HUES6 (cell line): ENCODE results near the gene EIF4B.
A peak's percentile ranks its signal among the peaks of the same experiment; 100 is the strongest.
"Not testable (repeated sequence)": the region's sequence is repeated elsewhere in the genome, so short reads cannot be mapped to it uniquely, and the experiment has no call there.

ENCODE experiments used
- H3K27ac ChIP-seq: 2 replicates; pipeline ENCODE4 v1.7.0; 2013; ENCODE audit warnings: low read depth, mild to moderate bottlenecking, low read length, inconsistent platforms
- H3K27me3 ChIP-seq: 2 replicates; pipeline ENCODE4 v1.6.1; 2013; ENCODE audit warnings: low read length; ENCODE audit not compliant: control insufficient read depth, insufficient read depth
- H3K36me3 ChIP-seq: 2 replicates; pipeline ENCODE4 v1.6.1; 2013; ENCODE audit warnings: low read length; ENCODE audit not compliant: control insufficient read depth, insufficient read depth
- H3K4me1 ChIP-seq: 2 replicates; pipeline ENCODE4 v1.6.1; 2013; ENCODE audit warnings: low read length; ENCODE audit not compliant: control insufficient read depth, insufficient read depth
- H3K4me3 ChIP-seq: 2 replicates; pipeline ENCODE4 v1.5.1; 2013; ENCODE audit warnings: low read depth, low read length
- H3K9ac ChIP-seq: one replicate; pipeline ENCODE4 v1.6.1; 2013; ENCODE audit warnings: mild to moderate bottlenecking, low read length
- H3K9me3 ChIP-seq: 2 replicates; pipeline ENCODE4 v1.6.1; 2013; ENCODE audit warnings: low read depth, low read length; ENCODE audit not compliant: control insufficient read depth, insufficient read depth

EIF4B gene

DNA sequence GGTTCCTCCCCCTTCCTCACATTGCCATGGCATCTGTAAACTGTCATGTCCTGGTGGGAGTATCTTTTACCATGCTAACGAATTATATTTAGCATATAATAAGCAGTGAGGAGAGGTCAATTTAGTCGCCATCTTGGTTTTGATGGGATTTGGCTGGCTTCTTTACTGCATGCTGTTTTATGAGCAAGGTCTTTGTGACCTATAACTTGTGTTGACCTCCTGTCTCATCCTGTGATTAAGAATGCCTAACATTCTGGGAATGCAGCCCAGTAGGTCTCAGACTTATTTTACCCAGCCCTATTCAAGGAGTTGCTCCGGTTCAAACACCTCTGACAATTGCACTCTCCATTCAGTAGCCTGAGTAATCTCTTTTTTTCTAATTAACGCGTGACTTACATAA, 2.1 kb upstream of the EIF4B start:
- peak overlapping the region; percentile 98 for H3K9ac ChIP-seq
- H3K27ac ChIP-seq = peak overlapping the region; percentile 35; the same call in 1 of the 2 replicates
- H3K4me1 ChIP-seq = peaks cover 25% of the 10 kb centered on the region
- H3K36me3 ChIP-seq = peaks cover 17% of the 10 kb centered on the region
- H3K9me3 ChIP-seq = no peaks in the 10 kb centered on the region
- peak overlapping the region; percentile 98 for H3K4me3 ChIP-seq
- H3K27me3 ChIP-seq = no peaks in the 10 kb centered on the region

DNA sequence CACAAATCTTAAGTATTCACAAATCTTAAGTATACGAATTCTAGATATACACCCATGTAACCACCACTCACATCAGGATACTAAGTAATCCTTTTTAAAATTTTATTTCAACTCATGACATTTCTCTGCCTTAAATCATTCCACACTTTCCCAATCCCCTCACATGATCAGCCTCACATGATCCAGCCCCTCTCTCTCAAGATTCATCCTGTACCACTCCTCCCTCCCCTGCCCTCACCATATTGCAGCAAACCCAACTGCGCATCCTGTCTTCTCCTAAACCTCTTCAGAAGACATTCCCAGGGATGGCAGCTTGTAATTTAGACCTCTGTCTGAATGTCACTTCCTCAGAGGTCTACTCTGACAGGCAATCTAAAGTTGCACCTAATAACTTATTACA, 1.7 kb upstream of the EIF4B start:
- Histone ChIP-seq H3K27me3 (no peaks in the 10 kb centered on the region), H3K9me3 (no peaks in the 10 kb centered on the region), H3K9ac (peak overlapping the region; percentile 98), H3K27ac (peak overlapping the region; percentile 35; the same call in 1 of the 2 replicates), H3K4me1 (peaks cover 25% of the 10 kb centered on the region), H3K4me3 (peak overlapping the region; percentile 98), H3K36me3 (peaks cover 21% of the 10 kb centered on the region)

DNA sequence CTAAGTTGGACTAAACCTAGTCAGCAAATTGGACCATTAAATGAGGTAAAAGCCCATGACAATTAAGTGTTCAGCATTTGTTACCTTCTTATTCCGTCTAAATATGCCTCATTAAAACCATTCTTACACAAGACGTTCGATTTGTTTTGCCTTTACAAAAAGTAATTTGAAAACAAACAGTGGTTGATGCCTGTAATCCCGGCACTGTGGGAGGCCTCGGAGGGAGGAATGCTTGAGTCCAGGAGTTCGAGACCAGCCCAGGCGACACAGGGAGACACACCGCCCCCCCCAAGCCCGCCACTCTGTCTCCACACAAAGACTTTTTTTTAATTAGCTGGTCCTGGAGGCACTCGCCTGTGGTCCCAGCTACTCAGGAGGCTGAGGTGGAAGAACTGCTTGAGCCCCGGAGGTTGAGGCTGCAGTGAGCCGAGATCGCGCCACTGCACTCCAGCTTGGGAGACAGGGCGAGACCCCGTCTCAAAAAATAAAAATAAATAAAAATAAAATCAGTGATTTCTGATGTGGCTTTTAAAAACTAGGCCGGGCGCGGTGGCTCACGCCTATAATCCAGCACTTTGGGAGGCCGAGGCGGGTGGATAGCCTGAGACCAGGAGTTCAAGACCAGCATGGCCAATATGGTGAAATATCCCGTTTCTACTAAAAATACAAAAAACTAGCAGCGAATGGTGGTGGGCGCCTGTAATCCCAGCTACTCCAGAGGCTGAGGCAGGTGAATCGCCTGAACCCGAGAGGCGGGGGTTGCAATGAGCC, 856 bp upstream of the EIF4B start:
- H3K4me3 ChIP-seq = peak overlapping the region; percentile 98
- peaks cover 30% of the 10 kb centered on the region for H3K36me3 ChIP-seq
- no peaks in the 10 kb centered on the region for H3K27me3 ChIP-seq
- peak overlapping the region; percentile 98 for H3K9ac ChIP-seq
- H3K27ac ChIP-seq = peak overlapping the region; percentile 83; the same call in 1 of the 2 replicates
- peaks cover 25% of the 10 kb centered on the region for H3K4me1 ChIP-seq
- H3K9me3 ChIP-seq = no peaks in the 10 kb centered on the region

DNA sequence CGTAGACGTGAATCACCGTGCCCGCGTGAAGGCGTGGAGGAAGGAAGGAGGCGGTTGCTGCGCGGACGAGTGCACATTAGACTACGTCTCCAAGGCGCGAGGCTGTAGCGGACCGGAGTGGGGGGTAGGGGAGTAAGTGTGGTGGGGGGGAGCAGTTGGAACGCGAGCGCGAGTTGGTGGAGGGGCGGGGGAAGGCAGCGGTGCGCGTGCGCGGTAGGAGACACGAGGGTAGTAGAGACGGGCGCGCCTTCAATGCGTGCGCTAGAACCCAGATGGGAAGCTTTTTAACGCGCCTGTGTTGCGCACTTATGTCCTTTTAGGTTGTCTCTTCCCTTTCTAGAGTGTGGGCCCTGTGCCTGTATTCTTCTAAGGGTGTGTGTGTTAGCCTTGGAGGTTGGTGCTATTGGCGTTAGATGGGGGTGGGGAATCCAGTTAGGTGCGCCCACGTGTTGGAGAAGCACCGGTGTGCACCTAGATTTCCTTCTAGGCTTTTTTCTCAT, 604 bp downstream of the EIF4B start:
- peak overlapping the region; percentile 99 for H3K27ac ChIP-seq
- H3K9me3 ChIP-seq = no peaks in the 10 kb centered on the region
- H3K9ac ChIP-seq = peak overlapping the region; percentile 98
- no peaks in the 10 kb centered on the region for H3K27me3 ChIP-seq
- H3K4me1 ChIP-seq = peaks cover 25% of the 10 kb centered on the region
- peak overlapping the region; percentile 98 for H3K4me3 ChIP-seq
- H3K36me3 ChIP-seq = peaks cover 44% of the 10 kb centered on the region

GRCh38 chr12:53007343-53007742, 1.1 kb downstream of the EIF4B start:
- H3K9ac ChIP-seq = peak overlapping the region; percentile 98
- peaks cover 25% of the 10 kb centered on the region for H3K4me1 ChIP-seq
- peaks cover 47% of the 10 kb centered on the region for H3K36me3 ChIP-seq
- peak overlapping the region; percentile 99 for H3K27ac ChIP-seq
- H3K9me3 ChIP-seq = no peaks in the 10 kb centered on the region
- peak overlapping the region; percentile 98 for H3K4me3 ChIP-seq
- H3K27me3 ChIP-seq = no peaks in the 10 kb centered on the region

DNA sequence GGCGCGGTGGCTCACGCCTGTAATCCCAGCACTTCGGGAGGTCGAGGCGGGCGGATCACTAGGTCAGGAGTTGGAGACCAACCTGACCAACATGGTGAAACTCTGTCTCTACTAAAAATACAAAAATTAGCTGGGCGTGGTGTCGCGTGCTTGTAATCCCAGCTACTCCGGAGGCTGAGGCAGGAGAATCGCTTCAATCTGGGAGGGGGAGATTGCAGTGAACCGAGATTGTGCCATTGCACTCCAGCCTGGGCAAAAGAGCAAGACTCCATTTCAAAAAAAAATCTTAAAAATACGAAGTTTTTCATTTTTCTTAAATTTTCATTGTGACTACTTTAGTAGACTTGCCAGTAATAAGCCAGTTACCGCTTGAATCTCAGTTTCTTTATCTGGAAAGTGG, 2.5 kb downstream of the EIF4B start:
- Histone ChIP-seq H3K4me1 (peaks cover 25% of the 10 kb centered on the region), H3K27ac (0 out of 2 replicates have a peak overlapping the region, but pooled peaks have one; percentile 99), H3K9ac (peak overlapping the region; percentile 98), H3K4me3 (peak overlapping the region; percentile 98; the same call in 1 of the 2 replicates), H3K36me3 (peaks cover 51% of the 10 kb centered on the region)
- not testable (repeated sequence) for H3K27me3 ChIP-seq, H3K9me3 ChIP-seq

DNA sequence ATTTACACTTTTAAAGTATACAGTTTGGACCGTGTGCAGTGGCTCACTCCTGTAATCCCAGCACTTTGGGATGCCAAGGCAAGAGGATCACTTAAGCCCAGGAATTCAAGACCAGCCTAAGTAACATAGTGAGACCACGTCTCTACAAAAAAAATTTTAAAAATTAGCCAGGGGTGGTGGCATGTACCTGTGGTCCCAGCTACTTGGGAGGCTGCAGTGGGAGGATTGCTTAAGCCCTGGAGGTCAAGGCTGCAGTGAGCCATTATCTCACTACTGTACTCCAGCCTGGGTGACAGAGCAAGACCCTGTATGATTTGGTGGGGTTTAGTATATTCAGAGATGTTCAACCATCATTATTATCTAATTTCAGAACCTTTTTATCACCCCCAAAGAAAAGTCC, 4.7 kb downstream of the EIF4B start:
- H3K27ac ChIP-seq = no peak overlapping the region
- peaks cover 12% of the 10 kb centered on the region for H3K4me1 ChIP-seq
- H3K36me3 ChIP-seq = peaks cover 68% of the 10 kb centered on the region
- H3K4me3 ChIP-seq = no peak overlapping the region
- H3K9ac ChIP-seq = no peak overlapping the region
- no peaks in the 10 kb centered on the region for H3K27me3 ChIP-seq
- H3K9me3 ChIP-seq = no peaks in the 10 kb centered on the region

- no peak overlapping the region for H3K9ac ChIP-seq
- H3K27me3 ChIP-seq = no peaks in the 10 kb centered on the region
- H3K9me3 ChIP-seq = no peaks in the 10 kb centered on the region
- H3K27ac ChIP-seq = no peak overlapping the region
- peaks cover 77% of the 10 kb centered on the region for H3K36me3 ChIP-seq
- H3K4me1 ChIP-seq = peaks cover 12% of the 10 kb centered on the region
- H3K4me3 ChIP-seq = no peak overlapping the region
Observed at GRCh38 chr12:53011889-53012288, 5.6 kb downstream of the EIF4B start.

DNA sequence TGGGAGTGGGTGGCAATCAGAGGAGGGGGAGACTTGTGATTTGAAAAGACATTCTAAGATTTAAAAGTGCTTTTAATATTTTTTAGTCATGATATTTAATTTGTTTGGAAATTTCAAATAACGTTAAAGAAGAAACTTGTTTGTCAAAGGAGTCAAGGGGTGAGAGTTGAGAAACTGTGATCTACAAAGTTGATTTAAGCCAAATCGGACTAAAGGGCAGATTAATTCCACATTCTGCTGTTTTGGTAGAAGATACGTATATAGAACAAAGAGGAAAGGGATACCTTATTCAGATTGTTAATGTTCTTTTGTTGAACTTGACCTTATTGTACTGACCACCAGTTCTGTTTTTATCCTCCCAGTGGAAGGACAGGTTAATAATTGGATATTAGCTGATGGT, 6.7 kb downstream of the EIF4B start:
- Histone ChIP-seq H3K36me3 (peaks cover 82% of the 10 kb centered on the region), H3K4me3 (no peak overlapping the region), H3K27ac (0 out of 2 replicates have a peak overlapping the region, but pooled peaks have one; percentile 2), H3K9me3 (no peaks in the 10 kb centered on the region), H3K27me3 (no peaks in the 10 kb centered on the region), H3K9ac (no peak overlapping the region), H3K4me1 (peaks cover 6% of the 10 kb centered on the region)

GRCh38 chr12:53014709-53015108, 8.5 kb downstream of the EIF4B start:
- Histone ChIP-seq H3K36me3 (peaks cover 82% of the 10 kb centered on the region), H3K4me1 (no peaks in the 10 kb centered on the region; the same call in 1 of the 2 replicates), H3K27ac (no peak overlapping the region)

DNA sequence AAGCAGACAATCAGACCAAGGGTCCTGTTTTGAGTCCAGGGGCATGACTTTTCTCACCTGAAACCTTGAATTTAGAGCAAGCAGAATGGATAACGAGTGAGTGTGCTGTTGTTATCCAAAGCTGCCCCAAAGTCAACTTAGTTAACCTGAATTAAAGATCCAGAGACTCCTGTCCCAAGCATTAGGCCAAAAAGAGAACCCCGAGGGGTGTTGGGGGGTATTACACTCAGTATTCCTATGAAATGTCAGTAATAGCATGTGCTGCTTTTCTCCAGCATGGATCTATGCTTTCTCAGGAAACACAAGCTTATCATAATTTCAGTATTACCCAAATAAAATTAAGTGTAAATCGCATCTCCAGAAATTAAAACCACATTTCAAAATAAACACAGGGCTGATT, 19.0 kb downstream of the EIF4B start:
- Histone ChIP-seq H3K27me3 (no peaks in the 10 kb centered on the region), H3K27ac (no peak overlapping the region), H3K36me3 (peaks cover 94% of the 10 kb centered on the region), H3K4me1 (no peaks in the 10 kb centered on the region), H3K4me3 (no peak overlapping the region), H3K9ac (no peak overlapping the region), H3K9me3 (no peaks in the 10 kb centered on the region)

More at GRCh38 chr12:53014709-53015108, 8.5 kb downstream of the EIF4B start:
- Histone ChIP-seq H3K9me3 (no peaks in the 10 kb centered on the region), H3K9ac (no peak overlapping the region), H3K27me3 (no peaks in the 10 kb centered on the region), H3K4me3 (no peak overlapping the region)
